ACC112 (cell line): ENCODE data around the gene RAD51B.

ENCODE experiments used
- H2AFZ ChIP-seq: fragments of 200-600 bp; sonication (generic); one replicate; pipeline ENCODE4 v1.6.0; 2017; ENCODE audit warnings: antibody characterized with exemption, low read length; ENCODE audit not compliant: unreplicated experiment
- H3K27ac ChIP-seq: fragments of 200-600 bp; sonication (generic); 2 replicates; pipeline ENCODE4 v1.5.1; 2014; ENCODE audit warnings: low read depth, mild to moderate bottlenecking, antibody characterized with exemption, low read length, moderate library complexity
- H3K27me3 ChIP-seq: fragments of 200-600 bp; sonication (generic); 2 replicates; pipeline ENCODE4 v1.6.1; 2014; ENCODE audit warnings: mild to moderate bottlenecking, antibody characterized with exemption, low read length, moderate library complexity, mixed read lengths; ENCODE audit not compliant: insufficient read depth
- H3K36me3 ChIP-seq: fragments of 200-600 bp; sonication (generic); 2 replicates; pipeline ENCODE4 v1.6.1; 2016; ENCODE audit warnings: mild to moderate bottlenecking, antibody characterized with exemption, low read length, moderate library complexity, mixed read lengths; ENCODE audit not compliant: insufficient read depth
- H3K4me1 ChIP-seq: fragments of 200-600 bp; sonication (generic); one replicate; pipeline ENCODE4 v1.6.1; 2016; ENCODE audit warnings: low read length, mixed read lengths; ENCODE audit not compliant: insufficient read depth, unreplicated experiment, control insufficient read depth
- H3K4me3 ChIP-seq: fragments of 200-600 bp; sonication (generic); 2 replicates; pipeline ENCODE4 v1.5.1; 2014; ENCODE audit warnings: mild to moderate bottlenecking, low read depth, low read length
- H3K79me2 ChIP-seq: fragments of 200-600 bp; sonication (generic); one replicate; pipeline ENCODE4 v1.6.0; 2016; ENCODE audit warnings: low read length; ENCODE audit not compliant: control insufficient read depth, unreplicated experiment, insufficient read depth

The RAD51B gene

GRCh38 chr14:67835596-67835995, 16.0 kb downstream of the RAD51B start:
- no peak overlapping the region for H3K27ac ChIP-seq
- no peaks in the 10 kb centered on the region for H3K27me3 ChIP-seq
- H3K4me3 ChIP-seq, result no peak overlapping the region
- no peak overlapping the region for H2AFZ ChIP-seq
- H3K4me1 ChIP-seq, result no peaks in the 10 kb centered on the region
- no peaks in the 10 kb centered on the region for H3K79me2 ChIP-seq
- H3K36me3 ChIP-seq, result no peaks in the 10 kb centered on the region

- no peaks in the 10 kb centered on the region for H3K79me2 ChIP-seq
- no peaks in the 10 kb centered on the region for H3K36me3 ChIP-seq
- no peak overlapping the region for H3K27ac ChIP-seq
- no peaks in the 10 kb centered on the region for H3K4me1 ChIP-seq
- no peak overlapping the region for H3K4me3 ChIP-seq
- no peak overlapping the region for H2AFZ ChIP-seq
- H3K27me3 ChIP-seq, result no peaks in the 10 kb centered on the region
Measured at GRCh38 chr14:67837011-67837624, 17.5 kb downstream of the RAD51B start.

DNA sequence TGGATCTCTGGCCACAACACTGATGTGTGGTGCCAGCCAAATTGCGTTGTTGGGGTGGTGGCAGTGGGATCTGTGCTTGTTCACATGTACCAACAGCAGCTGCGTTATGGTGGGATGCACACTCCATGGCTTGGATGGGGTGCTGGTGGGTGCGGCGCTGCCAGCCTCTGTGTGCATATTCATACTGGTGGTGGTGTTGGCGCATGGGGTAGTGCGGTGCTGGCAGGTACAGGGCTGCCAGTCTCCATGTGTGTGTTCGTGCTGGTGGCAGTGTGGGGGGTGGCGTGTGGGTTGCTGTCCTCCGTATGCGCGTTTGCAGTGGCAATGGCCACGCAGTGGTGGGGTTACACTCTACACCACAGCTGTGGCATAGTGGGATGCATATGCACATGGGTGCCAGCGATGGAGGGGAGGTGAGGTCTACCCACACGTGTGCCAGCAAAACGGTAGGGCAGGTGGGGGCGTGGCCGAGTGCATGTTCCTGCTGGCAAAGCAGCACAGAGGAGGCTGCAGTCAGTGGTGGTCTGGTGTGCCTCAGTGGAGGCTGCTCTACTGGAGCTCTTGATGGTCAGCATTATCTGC, 26.5 kb downstream of the RAD51B start:
- H3K79me2 ChIP-seq, result peaks cover 5% of the 10 kb centered on the region

DNA sequence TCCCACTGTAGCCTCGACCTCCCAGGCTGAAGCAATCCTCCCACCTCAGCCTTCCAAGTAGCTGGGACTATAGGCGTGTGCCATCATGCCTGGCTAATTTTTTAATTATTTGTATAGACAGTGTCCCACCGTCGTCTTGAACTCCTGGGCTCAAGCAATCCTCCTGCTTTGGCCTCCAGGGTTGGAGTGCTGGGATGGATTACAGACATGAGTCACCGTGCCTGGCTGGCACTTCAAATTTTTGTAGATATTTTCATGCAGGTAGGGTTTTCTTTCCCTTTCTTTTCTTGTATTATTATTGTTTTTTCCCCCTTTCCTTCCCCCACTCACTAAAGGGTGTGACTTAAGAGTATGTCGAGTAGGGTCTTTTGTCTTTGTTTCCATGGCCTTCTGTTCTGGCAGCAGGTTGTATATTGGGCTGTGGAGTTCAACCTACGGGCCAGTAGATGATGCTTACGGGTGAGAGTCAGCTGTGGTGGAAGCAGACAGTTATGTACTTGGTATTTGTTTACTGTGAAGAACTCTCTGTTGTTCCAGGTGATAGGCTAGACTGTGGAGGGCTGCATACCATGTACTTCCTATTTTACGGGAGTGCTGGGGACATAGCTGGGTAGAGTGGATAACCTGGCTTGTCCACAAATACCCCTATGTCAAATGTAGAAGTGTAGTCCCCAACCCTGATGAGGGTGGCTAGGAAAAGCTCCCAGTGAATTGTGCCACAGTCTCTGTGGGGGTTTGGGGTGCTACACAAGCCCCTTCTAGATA, 30.7 kb downstream of the RAD51B start:
- H2AFZ ChIP-seq, result no peak overlapping the region
- H3K27ac ChIP-seq, result no peak overlapping the region
- no peaks in the 10 kb centered on the region for H3K27me3 ChIP-seq
- H3K36me3 ChIP-seq, result peaks cover 9% of the 10 kb centered on the region; the same call in 1 of the 2 replicates
- no peak overlapping the region for H3K4me3 ChIP-seq
- H3K4me1 ChIP-seq, result no peaks in the 10 kb centered on the region
- peaks cover 5% of the 10 kb centered on the region for H3K79me2 ChIP-seq

More for the DNA sequence above, 26.5 kb downstream of the RAD51B start:
- no peaks in the 10 kb centered on the region for H3K27me3 ChIP-seq
- no peak overlapping the region for H3K27ac ChIP-seq
- H2AFZ ChIP-seq, result no peak overlapping the region
- no peaks in the 10 kb centered on the region for H3K4me1 ChIP-seq
- peaks cover 9% of the 10 kb centered on the region; the same call in 1 of the 2 replicates for H3K36me3 ChIP-seq
- no peak overlapping the region for H3K4me3 ChIP-seq

- no peak overlapping the region for H2AFZ ChIP-seq
- peaks cover 2% of the 10 kb centered on the region for H3K79me2 ChIP-seq
- H3K4me3 ChIP-seq, result no peak overlapping the region
- H3K27me3 ChIP-seq, result no peaks in the 10 kb centered on the region
- no peak overlapping the region for H3K27ac ChIP-seq
- no peaks in the 10 kb centered on the region for H3K4me1 ChIP-seq
- H3K36me3 ChIP-seq, result 0 out of 2 replicates have a peak, but pooled peaks cover 5% of the 10 kb centered on the region
Measured at GRCh38 chr14:67851785-67852410, 32.3 kb downstream of the RAD51B start.

GRCh38 chr14:67852926-67853604, 33.5 kb downstream of the RAD51B start:
- Histone ChIP-seq H3K27ac (no peak overlapping the region), H3K4me1 (no peaks in the 10 kb centered on the region), H3K27me3 (no peaks in the 10 kb centered on the region)

GRCh38 chr14:67853715-67854114, 34.1 kb downstream of the RAD51B start:
- Histone ChIP-seq H3K36me3 (0 out of 2 replicates have a peak, but pooled peaks cover 2% of the 10 kb centered on the region), H3K79me2 (peaks cover 2% of the 10 kb centered on the region), H3K27ac (no peak overlapping the region), H3K4me3 (no peak overlapping the region), H3K27me3 (no peaks in the 10 kb centered on the region), H3K4me1 (no peaks in the 10 kb centered on the region), H2AFZ (no peak overlapping the region)

More at GRCh38 chr14:67852926-67853604, 33.5 kb downstream of the RAD51B start:
- no peak overlapping the region for H2AFZ ChIP-seq
- H3K79me2 ChIP-seq, result peaks cover 2% of the 10 kb centered on the region
- H3K36me3 ChIP-seq, result 0 out of 2 replicates have a peak, but pooled peaks cover 5% of the 10 kb centered on the region
- no peak overlapping the region for H3K4me3 ChIP-seq

GRCh38 chr14:67856827-67857226, 37.2 kb downstream of the RAD51B start:
- Histone ChIP-seq H3K36me3 (no peaks in the 10 kb centered on the region), H2AFZ (no peak overlapping the region), H3K4me3 (no peak overlapping the region), H3K79me2 (no peaks in the 10 kb centered on the region), H3K4me1 (no peaks in the 10 kb centered on the region), H3K27me3 (no peaks in the 10 kb centered on the region), H3K27ac (no peak overlapping the region)

- Histone ChIP-seq H2AFZ (no peak overlapping the region), H3K4me1 (no peaks in the 10 kb centered on the region), H3K27ac (no peak overlapping the region), H3K79me2 (no peaks in the 10 kb centered on the region), H3K27me3 (no peaks in the 10 kb centered on the region), H3K36me3 (no peaks in the 10 kb centered on the region), H3K4me3 (no peak overlapping the region)
Measured at GRCh38 chr14:67857778-67858350, 38.3 kb downstream of the RAD51B start.
